Fibroblast of lung (primary cell): ENCODE data around the gene VSIG10L. TPM values are rescaled to one million over a fixed set of nuclear protein-coding genes. Genes with fewer than 3 reads are reported as not detected.

Source experiments
- DNase-seq, 2 donors: peaks; one replicate each; pipeline versions ENCODE4 v3.0.0 to v3.0.0-alpha.2; 2010; ENCODE audit warnings: low read depth in 2 of 2
- H2AFZ ChIP-seq: 2 replicates; pipeline ENCODE4 v1.5.1; 2012; ENCODE audit warnings: low read length, control low read depth, inconsistent platforms
- H3K27ac ChIP-seq: 2 replicates; pipeline ENCODE4 v1.5.1; 2011; ENCODE audit warnings: low read length, control low read depth; ENCODE audit not compliant: insufficient read depth
- H3K27me3 ChIP-seq: 2 replicates; pipeline ENCODE4 v1.5.1; 2011; ENCODE audit warnings: mild to moderate bottlenecking, low read length; ENCODE audit not compliant: control insufficient read depth, insufficient read depth
- H3K36me3 ChIP-seq: 2 replicates; pipeline ENCODE4 v1.5.1; 2011; ENCODE audit warnings: low read length; ENCODE audit not compliant: control insufficient read depth, insufficient read depth
- H3K4me1 ChIP-seq: 2 replicates; pipeline ENCODE4 v1.5.1; 2011; ENCODE audit warnings: low read length; ENCODE audit not compliant: control insufficient read depth, insufficient read depth; ENCODE audit errors: extremely low read depth
- H3K4me2 ChIP-seq: 2 replicates; pipeline ENCODE4 v1.5.1; 2011; ENCODE audit warnings: low read length, control low read depth; ENCODE audit not compliant: insufficient read depth; ENCODE audit errors: extremely low read depth
- H3K4me3 ChIP-seq, 4 experiments: fragments of 200-600 bp in 1 of 4; sonication (generic) in 1 of 4; replicated peaks in 1 of 4; 2 replicates each; pipeline ENCODE4 v1.5.1; 2011 to 2016; ENCODE audit warnings: low read length in 4 of 4, low read depth in 3 of 4, mild to moderate bottlenecking in 3 of 4, control low read depth in 2 of 4, inconsistent platforms in 1 of 4, mixed read lengths in 1 of 4; ENCODE audit not compliant: insufficient read depth in 1 of 4; ENCODE audit errors: control extremely low read depth in 1 of 4
- H3K79me2 ChIP-seq: 2 replicates; pipeline ENCODE4 v1.5.1; 2012; ENCODE audit warnings: mild to moderate bottlenecking, low read length, inconsistent platforms; ENCODE audit not compliant: control insufficient read depth, insufficient read depth
- H3K9ac ChIP-seq: 2 replicates; pipeline ENCODE4 v1.5.1; 2011; ENCODE audit warnings: mild to moderate bottlenecking, low read length, control low read depth; ENCODE audit not compliant: insufficient read depth
- H3K9me3 ChIP-seq: 2 replicates; pipeline ENCODE4 v1.5.1; 2012; ENCODE audit warnings: low read depth, low read length; ENCODE audit not compliant: control insufficient read depth, insufficient read depth
- H4K20me1 ChIP-seq: 2 replicates; pipeline ENCODE4 v1.5.1; 2011; ENCODE audit warnings: low read length; ENCODE audit not compliant: control insufficient read depth, insufficient read depth; ENCODE audit errors: extremely low read depth
- CTCF ChIP-seq, 2 donors: IDR thresholded peaks in 1 of 2; conservative IDR thresholded peaks in 1 of 2; 1 replicate in 1 of 2; 2 replicates in 1 of 2; pipeline ENCODE4 v1.5.1; 2011 to 2012; ENCODE audit warnings: low read length in 2 of 2, control low read depth in 1 of 2, inconsistent platforms in 1 of 2, low read depth in 1 of 2, mild to moderate bottlenecking in 1 of 2
- EZH2 ChIP-seq: IDR thresholded peaks from 2 replicates; pipeline ENCODE4 v1.5.1; 2012; ENCODE audit warnings: low read length, control low read depth, mild to moderate bottlenecking; ENCODE audit errors: missing control alignments
- polyA plus RNA-seq, 2 donors: library from polyadenylated mRNA; depleted of rRNA in 1 of 2; stranded (reverse) in 1 of 2; unstranded in 1 of 2; fragments of >200 nt; gene quantifications; 2 replicates each; pipeline ENCODE4 v1.2.1, GENCODE V29; 2011 to 2012; ENCODE audit warnings: missing spikeins in 1 of 2
- total RNA-seq: library from RNA; depleted of rRNA; stranded (reverse); fragments of >200 nt; gene quantifications from 2 replicates; pipeline ENCODE4 v1.2.1, GENCODE V29; 2014

VSIG10L gene
- total and polyA plus RNA-seq, 2 donors (not counting 1 experiment from before 2014, with no cell fraction given): 0.33 to 0.66 TPM

DNA sequence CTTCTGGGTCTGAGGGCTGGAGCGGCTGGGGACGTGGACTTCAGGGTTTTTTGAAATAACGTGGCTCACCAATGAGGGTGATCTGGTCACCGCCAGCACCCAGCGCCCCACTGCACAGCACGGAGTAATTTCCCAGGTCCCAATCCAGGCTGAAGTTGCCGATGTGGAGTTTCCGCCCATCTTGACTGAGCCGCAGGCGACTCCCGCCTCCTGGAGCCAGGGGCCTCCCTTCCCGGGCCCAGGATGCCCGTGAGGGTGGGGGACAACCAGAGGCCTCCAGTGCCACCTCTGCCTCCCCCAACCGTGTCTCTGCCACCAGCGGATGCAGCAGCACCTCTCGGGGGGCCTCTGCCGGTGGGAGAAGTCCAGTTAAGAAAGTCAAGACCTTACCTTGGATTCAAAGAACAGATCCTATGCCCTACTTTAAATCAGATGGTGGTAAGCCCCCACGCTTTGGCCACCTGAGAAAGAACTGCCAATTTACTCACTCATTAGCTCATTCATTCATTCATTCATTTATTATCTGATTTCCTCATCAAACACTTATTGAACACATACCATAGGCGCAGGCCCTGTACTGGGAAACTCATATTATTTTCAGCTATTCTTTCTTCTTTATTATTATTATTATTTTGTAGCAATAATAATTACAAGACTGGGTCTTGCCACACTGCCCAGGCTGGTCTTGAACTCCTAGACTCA lies 3.9 kb downstream of the VSIG10L start:
- Histone ChIP-seq H3K27ac (no peak overlapping the region), H4K20me1 (no peaks in the 10 kb centered on the region), H3K79me2 (no peaks in the 10 kb centered on the region), H3K36me3 (no peaks in the 10 kb centered on the region), H3K4me3 (no peak overlapping the region), H3K27me3 (no peaks in the 10 kb centered on the region), H3K9ac (no peak overlapping the region), H3K4me2 (no peak overlapping the region), H3K9me3 (no peaks in the 10 kb centered on the region), H3K4me1 (peaks cover 6% of the 10 kb centered on the region), H2AFZ (no peak overlapping the region)
- TF ChIP-seq EZH2: no peak
- no peak for TF ChIP-seq CTCF (conservative IDR thresholded peaks at IDR 0.05 in 1 of 2, IDR thresholded peaks at IDR 0.05 in 1 of 2; ENCODE audit: low read depth in 1 of 2, low read length in 2 of 2)
- DNase-seq: no peak

- H3K9ac ChIP-seq: no peak overlapping the region
- no peaks in the 10 kb centered on the region for H3K9me3 ChIP-seq
- no peak for TF ChIP-seq EZH2
- no peak for TF ChIP-seq CTCF (conservative IDR thresholded peaks at IDR 0.05 in 1 of 2, IDR thresholded peaks at IDR 0.05 in 1 of 2; ENCODE audit: low read depth in 1 of 2, low read length in 2 of 2)
Observed at GRCh38 chr19:51337141-51337860, 4.6 kb downstream of the VSIG10L start.

GRCh38 chr19:51333836-51334460 lies 8.0 kb downstream of the VSIG10L start:
- DNase-seq: no peak
- Histone ChIP-seq H3K27ac (no peak overlapping the region), H3K36me3 (no peaks in the 10 kb centered on the region), H3K27me3 (no peaks in the 10 kb centered on the region), H3K9me3 (no peaks in the 10 kb centered on the region), H3K79me2 (no peaks in the 10 kb centered on the region), H3K4me1 (no peaks in the 10 kb centered on the region), H4K20me1 (no peaks in the 10 kb centered on the region), H2AFZ (no peak overlapping the region), H3K4me2 (no peak overlapping the region), H3K4me3 (no peak overlapping the region), H3K9ac (no peak overlapping the region)
- TF ChIP-seq CTCF (conservative IDR thresholded peaks at IDR 0.05 in 1 of 2, IDR thresholded peaks at IDR 0.05 in 1 of 2; ENCODE audit: low read depth in 1 of 2, low read length in 2 of 2) (no peak), EZH2 (no peak)

More at GRCh38 chr19:51337141-51337860, 4.6 kb downstream of the VSIG10L start:
- Histone ChIP-seq H3K27me3 (no peaks in the 10 kb centered on the region), H3K4me2 (no peak overlapping the region), H3K27ac (no peak overlapping the region), H3K79me2 (no peaks in the 10 kb centered on the region), H2AFZ (no peak overlapping the region), H4K20me1 (no peaks in the 10 kb centered on the region), H3K4me1 (peaks cover 6% of the 10 kb centered on the region), H3K36me3 (no peaks in the 10 kb centered on the region), H3K4me3 (no peak overlapping the region)
- DNase-seq: no peak
